H54 (cell line): Measurements from ENCODE around the gene CACNG3.
"Not testable (repeated sequence)": the region's sequence is repeated elsewhere in the genome, so short reads cannot be mapped to it uniquely, and the experiment has no call there.

Experiments used
- DNase-seq: peaks from one replicate; pipeline ENCODE4 v3.0.0; 2011; ENCODE audit warnings: low spot score, mixed read lengths; ENCODE audit not compliant: insufficient read length
- FAIRE-seq: peaks from 3 replicates; lab custom pipeline; 2011; peaks lifted over from hg19 to GRCh38; lab: Jason Lieb, UNC
- POLR2A ChIP-seq: IDR thresholded peaks from 2 replicates; pipeline ENCODE4 v1.6.1; 2011; ENCODE audit warnings: low read depth, mild to moderate bottlenecking, low read length

The CACNG3 gene

GRCh38 chr16:24332582-24333090, 76.5 kb downstream of the CACNG3 start:
- DNase-seq (no peak), FAIRE-seq (no peak)
- TF ChIP-seq POLR2A, result no peak

- FAIRE-seq (no peak), DNase-seq (no peak)
- no peak for TF ChIP-seq POLR2A
Measured at GRCh38 chr16:24336491-24336890, 80.4 kb downstream of the CACNG3 start.

- no peak for TF ChIP-seq POLR2A
- DNase-seq (no peak), FAIRE-seq (no peak)
Measured at GRCh38 chr16:24337013-24337412, 80.9 kb downstream of the CACNG3 start.

- FAIRE-seq, DNase-seq: not testable (repeated sequence)
Measured at GRCh38 chr16:24343829-24344228, 87.7 kb downstream of the CACNG3 start.

GRCh38 chr16:24344784-24345183, 88.6 kb downstream of the CACNG3 start:
- DNase-seq, result no peak
- FAIRE-seq, result no peak
- no peak for TF ChIP-seq POLR2A

- no peak for FAIRE-seq
- TF ChIP-seq POLR2A, result no peak
- no peak for DNase-seq
Measured at GRCh38 chr16:24345704-24346103, 89.6 kb downstream of the CACNG3 start.

- TF ChIP-seq POLR2A, result no peak
- DNase-seq, result no peak
Measured at GRCh38 chr16:24346734-24347133, 90.6 kb downstream of the CACNG3 start.

GRCh38 chr16:24347556-24347955, 91.4 kb downstream of the CACNG3 start:
- no peak for TF ChIP-seq POLR2A
- FAIRE-seq (no peak), DNase-seq (no peak)

More at GRCh38 chr16:24346734-24347133, 90.6 kb downstream of the CACNG3 start:
- FAIRE-seq, result no peak

- DNase-seq (no peak), FAIRE-seq (no peak)
Measured at GRCh38 chr16:24348545-24349290, 92.6 kb downstream of the CACNG3 start.

GRCh38 chr16:24349320-24349719, 93.2 kb downstream of the CACNG3 start:
- DNase-seq (no peak), FAIRE-seq (no peak)
- no peak for TF ChIP-seq POLR2A

More at GRCh38 chr16:24348545-24349290, 92.6 kb downstream of the CACNG3 start:
- TF ChIP-seq POLR2A, result no peak

GRCh38 chr16:24352746-24353145, 96.6 kb downstream of the CACNG3 start:
- DNase-seq (no peak), FAIRE-seq (no peak)
- TF ChIP-seq POLR2A, result no peak

GRCh38 chr16:24353622-24354021, 97.5 kb downstream of the CACNG3 start:
- DNase-seq, result no peak
- no peak for TF ChIP-seq POLR2A
- FAIRE-seq, result no peak

GRCh38 chr16:24357511-24357910, 101.4 kb downstream of the CACNG3 start:
- FAIRE-seq (no peak), DNase-seq (no peak)
- TF ChIP-seq POLR2A, result no peak

- no peak for TF ChIP-seq POLR2A
- FAIRE-seq (no peak), DNase-seq (no peak)
Measured at GRCh38 chr16:24358117-24358516, 102.0 kb downstream of the CACNG3 start.

- FAIRE-seq (no peak), DNase-seq (no peak)
- TF ChIP-seq POLR2A, result no peak
Measured at GRCh38 chr16:24359490-24359889, 103.4 kb downstream of the CACNG3 start.
